ENCODE measurements around the gene EVX2. TPM values are rescaled to one million over a fixed set of nuclear protein-coding genes. Genes with fewer than 3 reads are reported as not detected.

Gene EVX2
- total and polyA plus RNA-seq, 2 of the 13 experiments (the other 11 are each of a cell fraction or from before 2014, with no cell fraction given), result not detected

- in situ Hi-C loops (cut with HindIII; ENCODE audit: extremely low pct_ligation_motif_present, low pct_unique_long_range_greater_than_20kb), result loop anchor here (5.0 kb wide), 4 partner anchors 427 to 1022 kb away; no protein-coding TSS in a partner anchor
- no peaks in the 10 kb centered on the region for H3K36me3 ChIP-seq (replicated peaks in 1 of 2; ENCODE audit: control insufficient read depth in 1 of 2, insufficient read depth in 2 of 2, low read length in 2 of 2)
- ChIA-PET CTCF (ENCODE audit: low intra/inter-chr PET ratio, low total read pairs) (no interaction called here), POLR2A (no interaction called here)
- H3K9me3 ChIP-seq (ENCODE audit: low read length), result no peaks in the 10 kb centered on the region
- ATAC-seq, result peak; percentile 26
- intact Hi-C loops (cut with micrococcal nuclease; ENCODE audit: unreplicated experiment), result no loop called here
- no peaks in the 10 kb centered on the region for H3K4me1 ChIP-seq (ENCODE audit: insufficient read depth, low read length)
- peaks cover 18 to 86% of the 10 kb centered on the region in 2 experiments for H3K27me3 ChIP-seq (ENCODE audit: control insufficient read depth in 1 of 2, insufficient read depth in 2 of 2, low read length in 2 of 2)
- no peak overlapping the region for H3K27ac ChIP-seq (ENCODE audit: extremely low read length, insufficient read depth, low read length)
- no TSS peak for BruUV-seq (replicated peaks)
- no peak overlapping the region for H3K4me3 ChIP-seq (replicated peaks in 1 of 3; ENCODE audit: insufficient read depth in 1 of 3, low read depth in 2 of 3, low read length in 3 of 3)
- H3K9ac ChIP-seq (ENCODE audit: insufficient read depth, low read depth, low read length), result no peak overlapping the region
- H3K79me2 ChIP-seq (ENCODE audit: insufficient read depth, low read length), result no peaks in the 10 kb centered on the region
- TF ChIP-seq IRF1 (CRISPR knock-in tag; IDR thresholded peaks at IDR 0.05; ENCODE audit: low read depth), result no peak
- no peak for TF ChIP-seq ZFP91 (CRISPR knock-in tag; IDR thresholded peaks at IDR 0.05; ENCODE audit: borderline replicate concordance)
- TF ChIP-seq NR2C2 (CRISPR knock-in tag; IDR thresholded peaks at IDR 0.05; ENCODE audit: borderline replicate concordance), result no peak
- no peak for TF ChIP-seq FLYWCH1 (CRISPR knock-in tag; IDR thresholded peaks at IDR 0.05)
- no peak for DNase-seq (ENCODE audit: low spot score)
- no peak overlapping the region for H2AFZ ChIP-seq (ENCODE audit: low read length)
- no peak for FAIRE-seq
- no peak overlapping the region for H3K4me2 ChIP-seq (ENCODE audit: low read depth, low read length)
- no peaks in the 10 kb centered on the region; the same call in 1 of the 2 replicates for H4K20me1 ChIP-seq (ENCODE audit: insufficient read depth, low read length)
- 0% methylated on average over 9 of the region's 9 CpGs for WGBS (ENCODE audit: low lambda C conversion rate)
Measured at GRCh38 chr2:176124947-176125771, 41.4 kb upstream of the EVX2 start.

Data from HepG2 (cell line).